SK-N-SH treated with all-trans-retinoic acid at 6 μM for 48 hours (cell line): ENCODE data around the gene PCK1.

ENCODE experiments used
- ATAC-seq: fragments of 200-7000 bp; cut with Tn5 transposase; 3 replicates; pipeline ENCODE4 v1.9.1; 2020; ENCODE audit warnings: mild to moderate bottlenecking, moderate library complexity
- ARNTL ChIP-seq: fragments of 450-650 bp; formaldehyde crosslinking; IDR thresholded peaks from 2 replicates; pipeline ENCODE4 v1.5.0; 2020; ENCODE audit warnings: low read depth, mild to moderate bottlenecking, moderate library complexity, borderline replicate concordance
- BACH2 ChIP-seq: fragments of 250-450 bp; sonication (Bioruptor Pico); IDR thresholded peaks from 2 replicates; pipeline ENCODE4 v1.9.0; 2021; ENCODE audit warnings: mild to moderate bottlenecking, borderline replicate concordance
- ESRRG ChIP-seq: fragments of 250-450 bp; sonication (Bioruptor Pico); IDR thresholded peaks from 2 replicates; pipeline ENCODE4 v1.6.1; 2021; ENCODE audit warnings: mild to moderate bottlenecking
- GLIS3 ChIP-seq: fragments of 250-450 bp; sonication (Bioruptor Pico); IDR thresholded peaks from 2 replicates; pipeline ENCODE4 v1.5.0; 2020; ENCODE audit warnings: mild to moderate bottlenecking, moderate library complexity
- ISL1 ChIP-seq: fragments of 250-450 bp; sonication (Bioruptor Pico); IDR thresholded peaks from 2 replicates; pipeline ENCODE4 v2.1.2; 2022; ENCODE audit warnings: mild to moderate bottlenecking, moderate library complexity
- OSR1 ChIP-seq: fragments of 250-450 bp; sonication (Bioruptor Pico); IDR thresholded peaks from 2 replicates; pipeline ENCODE4 v1.8.0; 2022; ENCODE audit warnings: moderate library complexity, mild to moderate bottlenecking, inconsistent platforms
- PPARA ChIP-seq: fragments of 250-450 bp; sonication (Bioruptor Pico); IDR thresholded peaks from 2 replicates; pipeline ENCODE4 v1.5.0; 2020; ENCODE audit warnings: mild to moderate bottlenecking, borderline replicate concordance
- RARB ChIP-seq: fragments of 250-450 bp; sonication (Bioruptor Pico); IDR thresholded peaks from 2 replicates; pipeline ENCODE4 v1.8.0; 2021; ENCODE audit warnings: mild to moderate bottlenecking, moderate library complexity
- SNAI2 ChIP-seq: fragments of 250-450 bp; sonication (Bioruptor Pico); IDR thresholded peaks from 2 replicates; pipeline ENCODE4 v1.5.0; 2020; ENCODE audit warnings: mild to moderate bottlenecking, moderate library complexity
- TCF4 ChIP-seq: fragments of 250-450 bp; sonication (Bioruptor Pico); IDR thresholded peaks from 2 replicates; pipeline ENCODE4 v1.8.0; 2021; ENCODE audit warnings: mild to moderate bottlenecking, moderate library complexity, borderline replicate concordance
- TOX ChIP-seq: fragments of 250-450 bp; sonication (Bioruptor Pico); IDR thresholded peaks from 2 replicates; pipeline ENCODE4 v1.8.0; 2021; ENCODE audit warnings: mild to moderate bottlenecking, moderate library complexity, borderline replicate concordance
- ZC3H10 ChIP-seq: fragments of 250-450 bp; sonication (Bioruptor Pico); IDR thresholded peaks from 2 replicates; pipeline ENCODE4 v1.5.1; 2021; ENCODE audit warnings: mild to moderate bottlenecking, moderate library complexity
- ZFP30 ChIP-seq: fragments of 450-650 bp; formaldehyde crosslinking; IDR thresholded peaks from 2 replicates; pipeline ENCODE4 v1.5.0; 2022; ENCODE audit warnings: mild to moderate bottlenecking, moderate library complexity
- ZNF565 ChIP-seq: fragments of 450-650 bp; formaldehyde crosslinking; conservative IDR thresholded peaks from 2 replicates; pipeline ENCODE4 v1.5.0; 2020; ENCODE audit warnings: low read depth, mild to moderate bottlenecking, moderate library complexity
- ZNF70 ChIP-seq: fragments of 450-650 bp; formaldehyde crosslinking; IDR thresholded peaks from 2 replicates; pipeline ENCODE4 v1.5.0; 2020; ENCODE audit warnings: mild to moderate bottlenecking, moderate library complexity
- ZNF8 ChIP-seq: fragments of 450-650 bp; formaldehyde crosslinking; IDR thresholded peaks from 2 replicates; pipeline ENCODE4 v1.5.0; 2020; ENCODE audit warnings: mild to moderate bottlenecking, moderate library complexity
- TF ChIP-seq, protein P1 (sequence below): fragments of 250-450 bp; sonication (Bioruptor Pico); IDR thresholded peaks from 2 replicates; pipeline ENCODE4 v1.5.1; 2021; ENCODE audit warnings: mild to moderate bottlenecking, moderate library complexity
- TF ChIP-seq, protein P2 (sequence below): fragments of 250-450 bp; sonication (Bioruptor Pico); IDR thresholded peaks from 2 replicates; pipeline ENCODE4 v1.8.0; 2020; ENCODE audit warnings: mild to moderate bottlenecking, moderate library complexity, borderline replicate concordance
- TF ChIP-seq, protein P3 (sequence below): fragments of 250-450 bp; sonication (Bioruptor Pico); IDR thresholded peaks from 2 replicates; pipeline ENCODE4 v1.8.0; 2021; ENCODE audit warnings: low read depth, mild to moderate bottlenecking, moderate library complexity, borderline replicate concordance
- TF ChIP-seq, protein P4 (sequence below): fragments of 250-450 bp; sonication (Bioruptor Pico); IDR thresholded peaks from 2 replicates; pipeline ENCODE4 v1.5.1; 2020; ENCODE audit warnings: low read depth, mild to moderate bottlenecking, moderate library complexity

The PCK1 gene

DNA sequence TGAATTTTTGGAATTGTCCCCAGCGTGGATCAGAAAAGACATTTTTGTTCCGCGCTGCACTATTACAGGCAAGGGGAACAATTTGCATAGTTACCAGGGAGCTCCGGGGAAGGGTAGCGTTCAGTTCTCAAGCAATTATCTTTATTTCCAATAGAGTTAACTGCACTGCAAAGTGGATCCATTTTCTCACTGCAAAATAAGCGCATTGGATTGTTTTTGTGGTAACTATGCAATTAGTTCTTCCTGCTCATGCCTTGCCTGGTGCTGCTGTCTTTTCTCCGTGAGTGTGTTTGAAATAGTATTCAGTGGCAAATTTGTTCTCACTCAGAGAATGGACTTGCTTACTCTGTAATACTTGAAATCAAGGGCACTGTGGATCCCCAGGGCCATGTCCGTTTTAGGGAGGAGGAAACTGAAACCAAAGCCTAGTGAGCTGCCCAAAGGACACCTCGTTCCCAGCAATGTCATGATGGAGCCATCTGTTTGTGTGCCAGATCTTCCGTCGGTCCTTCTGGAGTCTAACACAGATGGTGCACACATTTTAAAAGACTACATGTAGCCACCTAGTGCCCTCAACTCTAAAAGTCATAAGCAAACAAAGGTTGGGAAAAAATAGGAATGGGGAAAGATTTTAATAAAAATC lies 7.4 kb upstream of the PCK1 start:
- TF ChIP-seq, protein P1, sequence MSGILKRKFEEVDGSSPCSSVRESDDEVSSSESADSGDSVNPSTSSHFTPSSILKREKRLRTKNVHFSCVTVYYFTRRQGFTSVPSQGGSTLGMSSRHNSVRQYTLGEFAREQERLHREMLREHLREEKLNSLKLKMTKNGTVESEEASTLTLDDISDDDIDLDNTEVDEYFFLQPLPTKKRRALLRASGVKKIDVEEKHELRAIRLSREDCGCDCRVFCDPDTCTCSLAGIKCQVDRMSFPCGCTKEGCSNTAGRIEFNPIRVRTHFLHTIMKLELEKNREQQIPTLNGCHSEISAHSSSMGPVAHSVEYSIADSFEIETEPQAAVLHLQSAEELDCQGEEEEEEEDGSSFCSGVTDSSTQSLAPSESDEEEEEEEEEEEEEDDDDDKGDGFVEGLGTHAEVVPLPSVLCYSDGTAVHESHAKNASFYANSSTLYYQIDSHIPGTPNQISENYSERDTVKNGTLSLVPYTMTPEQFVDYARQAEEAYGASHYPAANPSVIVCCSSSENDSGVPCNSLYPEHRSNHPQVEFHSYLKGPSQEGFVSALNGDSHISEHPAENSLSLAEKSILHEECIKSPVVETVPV (CRISPR knock-in tag) = no peak
- TF ChIP-seq ZC3H10 (no peak), RARB (CRISPR knock-in tag) (no peak)
- TF ChIP-seq, all 23 proteins: peak for 0
- no peak for ATAC-seq

DNA sequence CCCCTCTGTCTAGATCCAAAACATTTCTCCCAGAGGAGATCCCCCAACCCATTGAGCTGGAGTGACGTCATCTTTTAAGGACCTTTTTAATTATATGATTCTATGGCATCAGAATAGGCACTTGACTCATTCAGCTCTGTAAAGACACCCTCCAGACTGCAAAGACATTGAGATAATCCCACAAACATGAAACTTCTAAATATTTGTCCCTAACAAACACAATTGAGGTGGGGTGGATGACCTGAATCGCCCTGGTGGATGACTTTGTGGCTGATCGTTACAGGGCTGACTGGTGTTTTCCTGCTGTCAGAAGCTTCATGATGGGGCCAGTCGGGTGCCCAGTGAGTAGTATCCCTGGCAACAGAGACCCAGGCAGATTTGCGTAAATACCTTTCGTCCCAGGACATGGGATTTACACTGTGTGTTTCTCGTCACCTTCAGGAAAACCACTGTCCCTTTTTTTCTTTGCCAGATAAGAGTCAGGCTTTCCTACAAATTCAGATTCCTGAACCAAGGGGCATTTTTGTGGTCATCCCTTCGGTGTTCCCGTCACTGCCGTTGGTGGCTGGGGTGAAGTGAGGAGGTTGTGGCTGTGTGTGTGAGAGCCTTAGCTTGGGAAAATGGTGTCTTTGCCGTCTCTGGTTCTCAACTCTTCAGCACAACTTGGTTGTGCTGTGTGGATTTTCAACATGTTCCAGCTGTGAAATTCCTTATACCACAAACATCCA lies 5.3 kb upstream of the PCK1 start:
- ATAC-seq = no peak
- TF ChIP-seq ZFP30 (no peak), ESRRG (CRISPR knock-in tag) (no peak), SNAI2 (CRISPR knock-in tag) (no peak), OSR1 (CRISPR knock-in tag) (no peak), ZNF565 (CRISPR knock-in tag) (no peak), TOX (CRISPR knock-in tag) (no peak), ZNF70 (no peak), PPARA (no peak), ZC3H10 (no peak), ZNF8 (no peak)
- TF ChIP-seq, protein P2, sequence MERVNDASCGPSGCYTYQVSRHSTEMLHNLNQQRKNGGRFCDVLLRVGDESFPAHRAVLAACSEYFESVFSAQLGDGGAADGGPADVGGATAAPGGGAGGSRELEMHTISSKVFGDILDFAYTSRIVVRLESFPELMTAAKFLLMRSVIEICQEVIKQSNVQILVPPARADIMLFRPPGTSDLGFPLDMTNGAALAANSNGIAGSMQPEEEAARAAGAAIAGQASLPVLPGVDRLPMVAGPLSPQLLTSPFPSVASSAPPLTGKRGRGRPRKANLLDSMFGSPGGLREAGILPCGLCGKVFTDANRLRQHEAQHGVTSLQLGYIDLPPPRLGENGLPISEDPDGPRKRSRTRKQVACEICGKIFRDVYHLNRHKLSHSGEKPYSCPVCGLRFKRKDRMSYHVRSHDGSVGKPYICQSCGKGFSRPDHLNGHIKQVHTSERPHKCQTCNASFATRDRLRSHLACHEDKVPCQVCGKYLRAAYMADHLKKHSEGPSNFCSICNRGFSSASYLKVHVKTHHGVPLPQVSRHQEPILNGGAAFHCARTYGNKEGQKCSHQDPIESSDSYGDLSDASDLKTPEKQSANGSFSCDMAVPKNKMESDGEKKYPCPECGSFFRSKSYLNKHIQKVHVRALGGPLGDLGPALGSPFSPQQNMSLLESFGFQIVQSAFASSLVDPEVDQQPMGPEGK (CRISPR knock-in tag) = no peak
- TF ChIP-seq, all 23 proteins: peak for 0

DNA sequence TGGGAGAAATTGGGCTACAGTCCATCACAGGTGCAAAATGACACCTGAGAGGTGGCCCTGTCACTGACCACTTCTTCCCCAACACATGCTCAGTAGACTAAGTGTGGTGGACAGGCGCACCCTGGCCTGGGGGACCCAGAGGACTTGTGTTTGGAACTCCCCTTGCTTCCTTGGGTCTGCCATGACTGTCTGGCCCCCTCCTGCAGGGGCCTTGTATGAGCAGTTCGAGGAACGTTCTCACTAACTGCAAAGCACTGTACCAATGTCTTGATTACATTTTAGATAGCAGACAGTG lies 4.0 kb upstream of the PCK1 start:
- TF ChIP-seq, protein P3, sequence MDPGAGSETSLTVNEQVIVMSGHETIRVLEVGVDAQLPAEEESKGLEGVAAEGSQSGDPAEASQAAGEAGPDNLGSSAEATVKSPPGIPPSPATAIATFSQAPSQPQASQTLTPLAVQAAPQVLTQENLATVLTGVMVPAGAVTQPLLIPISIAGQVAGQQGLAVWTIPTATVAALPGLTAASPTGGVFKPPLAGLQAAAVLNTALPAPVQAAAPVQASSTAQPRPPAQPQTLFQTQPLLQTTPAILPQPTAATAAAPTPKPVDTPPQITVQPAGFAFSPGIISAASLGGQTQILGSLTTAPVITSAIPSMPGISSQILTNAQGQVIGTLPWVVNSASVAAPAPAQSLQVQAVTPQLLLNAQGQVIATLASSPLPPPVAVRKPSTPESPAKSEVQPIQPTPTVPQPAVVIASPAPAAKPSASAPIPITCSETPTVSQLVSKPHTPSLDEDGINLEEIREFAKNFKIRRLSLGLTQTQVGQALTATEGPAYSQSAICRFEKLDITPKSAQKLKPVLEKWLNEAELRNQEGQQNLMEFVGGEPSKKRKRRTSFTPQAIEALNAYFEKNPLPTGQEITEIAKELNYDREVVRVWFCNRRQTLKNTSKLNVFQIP (CRISPR knock-in tag) = no peak
- TF ChIP-seq ARNTL (CRISPR knock-in tag) (no peak), BACH2 (CRISPR knock-in tag) (no peak), ISL1 (CRISPR knock-in tag) (no peak), ZNF565 (CRISPR knock-in tag) (no peak)
- TF ChIP-seq, protein P1 (CRISPR knock-in tag) = no peak
- ATAC-seq = no peak

DNA sequence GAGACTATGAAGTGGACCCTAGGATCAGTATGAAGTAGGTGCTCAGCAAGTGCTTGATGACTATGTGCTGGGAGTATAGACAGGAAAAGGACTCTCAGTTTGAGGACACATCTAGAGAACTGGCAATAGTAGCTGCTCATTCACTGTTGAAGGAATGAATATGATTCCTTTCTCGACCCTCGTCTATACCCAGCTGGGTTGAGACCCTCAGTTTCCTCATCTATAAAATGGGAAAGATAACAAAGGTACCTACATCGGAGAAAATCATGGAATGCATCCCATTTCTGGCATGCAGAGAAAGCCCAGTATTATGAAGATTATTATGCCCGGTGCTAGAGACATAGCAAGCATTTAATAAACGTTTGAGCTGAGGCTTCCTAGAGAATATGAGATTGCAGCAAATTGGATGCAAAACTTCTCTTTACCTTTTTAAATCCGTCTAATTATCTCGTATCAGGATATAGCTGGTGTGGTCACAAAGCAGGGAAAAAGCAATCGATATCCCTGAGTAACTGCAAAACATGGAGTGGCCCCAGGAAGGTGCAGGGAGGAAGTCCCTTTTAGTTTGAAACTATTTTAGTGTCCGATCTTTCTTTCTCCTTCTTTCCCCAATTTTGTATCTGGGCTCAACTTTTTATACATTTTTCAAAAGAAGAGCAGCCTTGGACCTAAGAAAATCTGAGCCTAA lies 2.8 kb upstream of the PCK1 start:
- TF ChIP-seq, protein P3 (CRISPR knock-in tag) = no peak
- TF ChIP-seq RARB (CRISPR knock-in tag) = no peak
- TF ChIP-seq PPARA = no peak
- TF ChIP-seq ZNF565 (CRISPR knock-in tag) = no peak
- TF ChIP-seq, protein P4, sequence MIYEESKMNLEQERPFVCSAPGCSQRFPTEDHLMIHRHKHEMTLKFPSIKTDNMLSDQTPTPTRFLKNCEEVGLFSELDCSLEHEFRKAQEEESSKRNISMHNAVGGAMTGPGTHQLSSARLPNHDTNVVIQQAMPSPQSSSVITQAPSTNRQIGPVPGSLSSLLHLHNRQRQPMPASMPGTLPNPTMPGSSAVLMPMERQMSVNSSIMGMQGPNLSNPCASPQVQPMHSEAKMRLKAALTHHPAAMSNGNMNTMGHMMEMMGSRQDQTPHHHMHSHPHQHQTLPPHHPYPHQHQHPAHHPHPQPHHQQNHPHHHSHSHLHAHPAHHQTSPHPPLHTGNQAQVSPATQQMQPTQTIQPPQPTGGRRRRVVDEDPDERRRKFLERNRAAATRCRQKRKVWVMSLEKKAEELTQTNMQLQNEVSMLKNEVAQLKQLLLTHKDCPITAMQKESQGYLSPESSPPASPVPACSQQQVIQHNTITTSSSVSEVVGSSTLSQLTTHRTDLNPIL (CRISPR knock-in tag) = no peak
- TF ChIP-seq OSR1 (CRISPR knock-in tag) = no peak
- no peak for TF ChIP-seq TOX (CRISPR knock-in tag)
- TF ChIP-seq ZNF70 = no peak
- TF ChIP-seq SNAI2 (CRISPR knock-in tag) = no peak
- TF ChIP-seq GLIS3 (CRISPR knock-in tag) = no peak
- TF ChIP-seq TCF4 = no peak
- TF ChIP-seq, protein P2 (CRISPR knock-in tag) = no peak
- ATAC-seq = no peak
